Stimulated activated CD8-positive, alpha-beta memory T cell treated with anti-CD3 and anti-CD28 coated beads, Interleukin-15, amount 100 ng/mL, for 24 hours (primary cell): Measurements from ENCODE around the gene GPR6.
A peak's percentile ranks its signal among the peaks of the same experiment; 100 is the strongest.

Experiments used
- DNase-seq: peaks from one replicate; pipeline ENCODE4 v3.0.0-alpha.2; 2020; ENCODE audit warnings: low read depth

The GPR6 gene

GRCh38 chr6:109978174-109979032, at the start of gene GPR6:
Gene GPR6, plus strand, starts transcription at chr6:109978311. Its CDS starts 802 bp downstream, at chr6:109979113.
- DNase-seq, result peak; percentile 12

GRCh38 chr6:109934293-109934692, 43.8 kb upstream of the GPR6 start:
- DNase-seq, result no peak

- no peak for DNase-seq
Measured at GRCh38 chr6:109939654-109940053, 38.5 kb upstream of the GPR6 start.

- DNase-seq, result no peak
Measured at GRCh38 chr6:109944448-109944847, 33.7 kb upstream of the GPR6 start.

GRCh38 chr6:109945091-109945490, 33.0 kb upstream of the GPR6 start:
- no peak for DNase-seq

- no peak for DNase-seq
Measured at GRCh38 chr6:109946979-109947378, 31.1 kb upstream of the GPR6 start.

GRCh38 chr6:109949281-109950065, 28.6 kb upstream of the GPR6 start:
- no peak for DNase-seq

- DNase-seq, result no peak
Measured at GRCh38 chr6:109955491-109955890, 22.6 kb upstream of the GPR6 start.

- no peak for DNase-seq
Measured at GRCh38 chr6:109958626-109959025, 19.5 kb upstream of the GPR6 start.

GRCh38 chr6:109961611-109962041, 16.5 kb upstream of the GPR6 start:
- DNase-seq, result no peak

- DNase-seq, result no peak
Measured at GRCh38 chr6:109962271-109962670, 15.8 kb upstream of the GPR6 start.

- DNase-seq, result no peak
Measured at GRCh38 chr6:109963598-109964170, 14.4 kb upstream of the GPR6 start.

- DNase-seq, result no peak
Measured at GRCh38 chr6:109964949-109965348, 13.2 kb upstream of the GPR6 start.

GRCh38 chr6:109966299-109966698, 11.8 kb upstream of the GPR6 start:
- DNase-seq, result no peak

- DNase-seq, result no peak
Measured at GRCh38 chr6:109977791-109978173, 329 bp upstream of the GPR6 start.

- no peak for DNase-seq
Measured at GRCh38 chr6:109979033-109979921, 1.2 kb downstream of the GPR6 start.

GRCh38 chr6:109984410-109984809, 6.3 kb downstream of the GPR6 start:
- no peak for DNase-seq

- DNase-seq, result no peak
Measured at GRCh38 chr6:109987196-109987595, 9.1 kb downstream of the GPR6 start.

- DNase-seq, result no peak
Measured at GRCh38 chr6:109991201-109992101, 13.3 kb downstream of the GPR6 start.

- DNase-seq, result no peak
Measured at GRCh38 chr6:109998159-109998785, 20.2 kb downstream of the GPR6 start.
